HEK293 (cell line): ENCODE measurements around the gene ZNF786.

Source experiments
- INSM2 ChIP-seq: fragments of 450-650 bp; formaldehyde crosslinking; IDR thresholded peaks from 2 replicates; pipeline ENCODE4 v1.5.1; 2016; ENCODE audit warnings: missing biosample characterization, missing genetic modification characterization
- MZF1 ChIP-seq: fragments of 450-650 bp; formaldehyde crosslinking; IDR thresholded peaks from 2 replicates; pipeline ENCODE4 v1.5.1; 2017; ENCODE audit warnings: missing biosample characterization, missing genetic modification characterization, borderline replicate concordance
- PRDM10 ChIP-seq: fragments of 450-650 bp; formaldehyde crosslinking; IDR thresholded peaks from 2 replicates; pipeline ENCODE4 v1.5.1; 2016; ENCODE audit warnings: missing biosample characterization, missing genetic modification characterization
- PRDM2 ChIP-seq: fragments of 450-650 bp; formaldehyde crosslinking; IDR thresholded peaks from 2 replicates; pipeline ENCODE4 v1.5.1; 2016; ENCODE audit warnings: missing biosample characterization, missing genetic modification characterization, borderline replicate concordance
- SCRT1 ChIP-seq: fragments of 450-650 bp; formaldehyde crosslinking; IDR thresholded peaks from 2 replicates; pipeline ENCODE4 v1.5.1; 2016; ENCODE audit warnings: missing biosample characterization, missing genetic modification characterization, borderline replicate concordance
- TCF7L2 ChIP-seq: IDR thresholded peaks from 2 replicates; pipeline ENCODE4 v1.6.1; 2011; ENCODE audit warnings: low read depth, mild to moderate bottlenecking, inconsistent platforms, low read length, moderate library complexity, borderline replicate concordance
- ZBTB10 ChIP-seq: fragments of 450-650 bp; formaldehyde crosslinking; IDR thresholded peaks from 2 replicates; pipeline ENCODE4 v1.5.1; 2016; ENCODE audit warnings: missing biosample characterization, missing genetic modification characterization
- ZBTB21 ChIP-seq: fragments of 450-650 bp; formaldehyde crosslinking; IDR thresholded peaks from 2 replicates; pipeline ENCODE4 v1.5.1; 2017; ENCODE audit warnings: missing biosample characterization, missing genetic modification characterization
- ZBTB26 ChIP-seq: fragments of 450-650 bp; formaldehyde crosslinking; optimal IDR thresholded peaks from 2 replicates; pipeline ENCODE3; 2016; ENCODE audit warnings: missing biosample characterization, mild to moderate bottlenecking, missing genetic modification characterization
- ZBTB7A ChIP-seq: fragments of 450-650 bp; formaldehyde crosslinking; IDR thresholded peaks from 2 replicates; pipeline ENCODE4 v1.5.1; 2016; ENCODE audit warnings: low read depth, missing biosample characterization, missing genetic modification characterization
- ZFHX2 ChIP-seq: fragments of 450-650 bp; formaldehyde crosslinking; conservative IDR thresholded peaks from 2 replicates; pipeline ENCODE4 v1.5.1; 2016; ENCODE audit warnings: missing biosample characterization, missing genetic modification characterization
- ZNF10 ChIP-seq: fragments of 450-650 bp; formaldehyde crosslinking; IDR thresholded peaks from 2 replicates; pipeline ENCODE4 v1.5.1; 2017; ENCODE audit warnings: missing biosample characterization, missing genetic modification characterization
- ZNF114 ChIP-seq: fragments of 450-650 bp; formaldehyde crosslinking; IDR thresholded peaks from 2 replicates; pipeline ENCODE4 v1.5.0; 2017; ENCODE audit warnings: missing biosample characterization, missing genetic modification characterization
- ZNF248 ChIP-seq: fragments of 450-650 bp; formaldehyde crosslinking; IDR thresholded peaks from 2 replicates; pipeline ENCODE4 v1.5.1; 2017; ENCODE audit warnings: missing biosample characterization, missing genetic modification characterization
- ZNF26 ChIP-seq: fragments of 450-650 bp; formaldehyde crosslinking; IDR thresholded peaks from 2 replicates; pipeline ENCODE4 v1.5.1; 2016; ENCODE audit warnings: missing biosample characterization, missing genetic modification characterization
- ZNF335 ChIP-seq: fragments of 450-650 bp; formaldehyde crosslinking; conservative IDR thresholded peaks from 2 replicates; pipeline ENCODE4 v1.5.1; 2016; ENCODE audit warnings: missing biosample characterization, missing genetic modification characterization
- ZNF488 ChIP-seq: fragments of 450-650 bp; formaldehyde crosslinking; IDR thresholded peaks from 2 replicates; pipeline ENCODE4 v1.5.1; 2016; ENCODE audit warnings: missing biosample characterization, missing genetic modification characterization
- ZNF610 ChIP-seq: fragments of 450-650 bp; formaldehyde crosslinking; IDR thresholded peaks from 2 replicates; pipeline ENCODE4 v1.5.1; 2016; ENCODE audit warnings: missing biosample characterization, missing genetic modification characterization, borderline replicate concordance
- ZNF660 ChIP-seq: fragments of 450-650 bp; IDR thresholded peaks from 2 replicates; pipeline ENCODE4 v1.5.1; 2018; ENCODE audit warnings: missing biosample characterization, mild to moderate bottlenecking, missing genetic modification characterization
- ZNF776 ChIP-seq: fragments of 450-650 bp; formaldehyde crosslinking; IDR thresholded peaks from 2 replicates; pipeline ENCODE4 v1.5.0; 2017; ENCODE audit warnings: missing biosample characterization, missing genetic modification characterization, borderline replicate concordance

The ZNF786 gene

GRCh38 chr7:149028346-149029109 is 62.0 kb downstream of the ZNF786 start, which contains the start of gene PDIA4 (continued):
- TF ChIP-seq ZBTB26 (peak; percentile 98), ZNF248 (no peak), ZNF488 (no peak), ZNF660 (tag by site-specific recombination) (no peak; the same call in none of the 2 replicates), PRDM2 (tag by site-specific recombination) (no peak), ZBTB21 (no peak), ZNF114 (no peak), PRDM10 (tag by site-specific recombination) (peak; percentile 79), TCF7L2 (peak; percentile 96), ZBTB10 (tag by site-specific recombination) (peak; percentile 58; the same call in 1 of the 2 replicates), INSM2 (tag by site-specific recombination) (no peak), ZBTB7A (tag by site-specific recombination) (no peak), ZNF10 (tag by site-specific recombination) (0 out of 2 replicates have a peak, but pooled peaks have one; percentile 35), ZNF610 (peak; percentile 78), ZNF335 (tag by site-specific recombination) (peak; percentile 90), ZFHX2 (tag by site-specific recombination) (peak; percentile 92), ZNF776 (tag by site-specific recombination) (no peak), SCRT1 (no peak), ZNF26 (no peak), MZF1 (tag by site-specific recombination) (no peak)
